Stomach (tissue), 9 donors: ENCODE results near the gene TRIP6. TPM values are rescaled to one million over a fixed set of nuclear protein-coding genes. Genes with fewer than 3 reads are reported as not detected.
A peak's percentile ranks its signal among the peaks of the same experiment; 100 is the strongest.

Experiments used
- DNase-seq, 2 donors: peaks; one replicate each; pipeline versions ENCODE4 v3.0.0 to v3.0.0-alpha.2; 2013 to 2019
- H3K27ac ChIP-seq, 5 donors: fragments of 200-600 bp in 4 of 5; sonication (generic) in 4 of 5; one replicate each; pipeline ENCODE4 v1.5.1; 2013 to 2019; ENCODE audit warnings: mild to moderate bottlenecking in 1 of 5, moderate library complexity in 1 of 5
- H3K27me3 ChIP-seq, 3 donors: fragments of 200-600 bp; sonication (generic); one replicate each; pipeline ENCODE4 v1.5.1; 2017 to 2019; ENCODE audit warnings: mixed run types in 1 of 3
- H3K36me3 ChIP-seq, 4 donors: fragments of 200-600 bp; sonication (generic); 1 replicate in 3 of 4; 2 replicates in 1 of 4; pipeline ENCODE4 v1.5.1; 2016 to 2019
- H3K4me1 ChIP-seq, 4 donors: fragments of 200-600 bp; sonication (generic); one replicate each; pipeline ENCODE4 v1.5.1; 2016 to 2019
- H3K4me3 ChIP-seq, 4 donors: fragments of 200-600 bp; sonication (generic) in 3 of 4; one replicate each; pipeline ENCODE4 v1.5.1; 2016 to 2019; ENCODE audit warnings: mild to moderate bottlenecking in 1 of 4
- H3K9me3 ChIP-seq, 4 donors: fragments of 200-600 bp; sonication (generic); one replicate each; pipeline ENCODE4 v1.5.1; 2016 to 2019
- CTCF ChIP-seq, 7 experiments: fragments of 450-650 bp in 4 of 7; fragments of 200-600 bp in 3 of 7; sonication (generic) in 3 of 7; IDR thresholded peaks; one replicate each; pipeline ENCODE4 v1.5.1; 2016 to 2019; ENCODE audit warnings: antibody characterized with exemption in 7 of 7, control low read depth in 2 of 7, mild to moderate bottlenecking in 1 of 7
- EP300 ChIP-seq: sonication (generic); formaldehyde crosslinking; IDR thresholded peaks from one replicate; pipeline ENCODE4 v1.6.1; 2017; ENCODE audit warnings: antibody characterized with exemption
- POLR2A ChIP-seq, 4 donors: fragments of 450-650 bp; IDR thresholded peaks; one replicate each; pipeline ENCODE4 v1.6.1; 2016; ENCODE audit warnings: antibody characterized with exemption in 4 of 4, control low read depth in 2 of 4, mild to moderate bottlenecking in 1 of 4, moderate library complexity in 1 of 4
- POLR2AphosphoS5 ChIP-seq, 3 donors: sonication (generic); formaldehyde crosslinking; IDR thresholded peaks; one replicate each; pipeline ENCODE4 v1.6.1; 2016; ENCODE audit warnings: antibody characterized with exemption in 3 of 3
- WGBS, 5 donors: extraction: QIAGEN DNeasy Blood & Tissue Kit in 3 of 5; methylation state at CpG; one replicate each; pipeline versions ENCODE4 v1.1.5 to v1.1.7; 2013 to 2018; 5-methylcytosine and 5-hydroxymethylcytosine counted together
- intact Hi-C: fragments of 100-400 bp; cut with DNase I; formaldehyde crosslinking; loops from one replicate; pipeline ENCODE4 v1.15.1; 2023; ENCODE audit warnings: low total_unique reads
- polyA plus RNA-seq, 3 donors: library from polyadenylated mRNA; stranded (reverse); fragments of 200-250 nt; gene quantifications; one replicate each; pipeline ENCODE4 v1.2.3, GENCODE V29; 2013
- total RNA-seq, 5 donors: library from RNA; depleted of rRNA; stranded (reverse); fragments of >200 nt; gene quantifications; one replicate each; pipeline versions ENCODE4 v1.1.0 to v1.2.3, GENCODE V29; 2014 to 2016
- donor health status: healthy with polysubstance abuse.
- donor health status: Bipolar disorder and iron deficiency.
- donor health status: healthy.

Gene TRIP6
- total and polyA plus RNA-seq, 8 donors, result 4.7 to 50.0 (median 25.0) TPM

GRCh38 chr7:100827330-100828226, 39.6 kb upstream of the TRIP6 start, which contains the start of gene EPHB4:
Gene EPHB4 (minus strand): TSS chr7:100827523. CDS start chr7:100827030, 493 bp downstream.
- Histone ChIP-seq H3K4me3 (peak within 1 kb of the TSS; percentile 69 to 81 (median 74)), H3K4me1 (peaks cover 29 to 71% (median 60%) of the 10 kb centered on the region in 4 donors), H3K36me3 (peaks cover 14 to 19% (median 16%) of the 10 kb centered on the region in 4 donors), H3K27me3 (peaks cover 0 to 53% (median 6%) of the 10 kb centered on the region in 3 donors), H3K27ac (peak within 1 kb of the TSS; percentile 67 to 88 (median 82)), H3K9me3 (no peaks in the 10 kb centered on the region)
- TF ChIP-seq POLR2A (IDR thresholded peaks at IDR 0.05) (no peak), EP300 (no peak), POLR2AphosphoS5 (IDR thresholded peaks at IDR 0.05) (peak in 1 of 3 donors; percentile 21), CTCF (IDR thresholded peaks at IDR 0.05) (no peak)
- intact Hi-C loops, result no loop called here
- 0 to 4% (median 1%) methylated on average over 41 to 80 of the region's 80 CpGs for WGBS, 5 donors
- DNase-seq, result peak; percentile 85 to 96

GRCh38 chr7:100829150-100829716, 38.0 kb upstream of the TRIP6 start:
- H3K9me3 ChIP-seq, result no peaks in the 10 kb centered on the region
- 19 to 40% (median 22%) methylated on average over 12 to 20 of the region's 20 CpGs for WGBS, 5 donors
- H3K4me1 ChIP-seq, result peaks cover 29 to 71% (median 56%) of the 10 kb centered on the region in 4 donors
- H3K27ac ChIP-seq, result peak overlapping the region; percentile 34 to 88 (median 72)
- H3K27me3 ChIP-seq, result peaks cover 0 to 48% (median 6%) of the 10 kb centered on the region in 3 donors
- no peak overlapping the region for H3K4me3 ChIP-seq
- H3K36me3 ChIP-seq, result peaks cover 0 to 2% (median under 1%) of the 10 kb centered on the region in 4 donors
- intact Hi-C loops, result no loop called here
- peak; percentile 76 to 84 for DNase-seq
- TF ChIP-seq EP300, result no peak
- peak; percentile 11 to 52 (median 18) for TF ChIP-seq POLR2AphosphoS5 (IDR thresholded peaks at IDR 0.05)
- no peak for TF ChIP-seq POLR2A (IDR thresholded peaks at IDR 0.05)
- no peak for TF ChIP-seq CTCF (IDR thresholded peaks at IDR 0.05)

- DNase-seq, result no peak
- TF ChIP-seq CTCF (IDR thresholded peaks at IDR 0.05) (no peak), POLR2AphosphoS5 (IDR thresholded peaks at IDR 0.05) (no peak), POLR2A (IDR thresholded peaks at IDR 0.05) (no peak), EP300 (no peak)
- no peaks in the 10 kb centered on the region for H3K9me3 ChIP-seq
- no peaks in the 10 kb centered on the region for H3K36me3 ChIP-seq
- H3K4me3 ChIP-seq, result no peak overlapping the region
- peak overlapping the region in 4 of 5 donors; percentile 68 to 88 (median 80) for H3K27ac ChIP-seq
- peaks cover 0 to 38% (median 6%) of the 10 kb centered on the region in 3 donors for H3K27me3 ChIP-seq
- peaks cover 24 to 59% (median 45%) of the 10 kb centered on the region in 4 donors for H3K4me1 ChIP-seq
- intact Hi-C loops, result no loop called here
- 60 to 84% (median 81%) methylated on average over 4 of the region's 4 CpGs for WGBS, 5 donors
These were observed 36.8 kb upstream of the TRIP6 start for GRCh38 chr7:100830396-100830795.

DNA sequence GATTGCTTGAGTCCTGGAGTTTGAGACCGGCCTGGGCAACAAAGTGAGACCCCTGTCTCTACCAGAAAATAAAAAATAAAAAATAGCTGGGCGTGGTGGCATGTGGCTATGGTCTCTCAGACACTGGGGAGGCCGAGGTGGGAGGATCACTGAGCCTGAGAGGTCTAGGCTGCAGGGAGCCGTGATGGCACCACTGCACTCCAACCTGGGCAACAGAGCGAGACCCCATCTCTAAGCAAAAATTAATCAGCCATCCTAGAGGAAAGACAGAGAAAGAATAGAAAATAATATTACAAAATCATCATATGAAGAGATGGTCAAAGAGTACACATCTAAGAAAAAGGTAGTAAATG, 34.9 kb upstream of the TRIP6 start:
- DNase-seq, result no peak
- intact Hi-C loops, result no loop called here
- H3K4me1 ChIP-seq, result peaks cover 27 to 55% (median 45%) of the 10 kb centered on the region in 4 donors
- WGBS, 5 donors, result 74 to 83% (median 80%) methylated on average over 5 of the region's 5 CpGs
- no peaks in the 10 kb centered on the region for H3K9me3 ChIP-seq
- H3K4me3 ChIP-seq, result no peak overlapping the region
- TF ChIP-seq POLR2AphosphoS5 (IDR thresholded peaks at IDR 0.05) (no peak), CTCF (IDR thresholded peaks at IDR 0.05) (no peak), EP300 (no peak), POLR2A (IDR thresholded peaks at IDR 0.05) (no peak)
- H3K36me3 ChIP-seq, result no peaks in the 10 kb centered on the region
- peaks cover 0 to 24% (median 6%) of the 10 kb centered on the region in 3 donors for H3K27me3 ChIP-seq
- peak overlapping the region; percentile 22 to 88 (median 74) for H3K27ac ChIP-seq
